Dermis microvascular lymphatic vessel endothelial cell (primary cell): Measurements from ENCODE around the gene GLIS1. TPM values are rescaled to one million over a fixed set of nuclear protein-coding genes. Genes with fewer than 3 reads are reported as not detected.

Experiments used
- DNase-seq, 2 donors: peaks; one replicate each; pipeline versions ENCODE4 v3.0.0 to v3.0.0-alpha.2; 2010; ENCODE audit warnings: low read depth in 2 of 2
- total RNA-seq: library from RNA; depleted of rRNA; stranded (reverse); fragments of >200 nt; gene quantifications from 2 replicates; pipeline ENCODE4 v1.2.1, GENCODE V29; 2014

The GLIS1 gene
- total RNA-seq, 1 donor from 2014 or later, result not detected

DNA sequence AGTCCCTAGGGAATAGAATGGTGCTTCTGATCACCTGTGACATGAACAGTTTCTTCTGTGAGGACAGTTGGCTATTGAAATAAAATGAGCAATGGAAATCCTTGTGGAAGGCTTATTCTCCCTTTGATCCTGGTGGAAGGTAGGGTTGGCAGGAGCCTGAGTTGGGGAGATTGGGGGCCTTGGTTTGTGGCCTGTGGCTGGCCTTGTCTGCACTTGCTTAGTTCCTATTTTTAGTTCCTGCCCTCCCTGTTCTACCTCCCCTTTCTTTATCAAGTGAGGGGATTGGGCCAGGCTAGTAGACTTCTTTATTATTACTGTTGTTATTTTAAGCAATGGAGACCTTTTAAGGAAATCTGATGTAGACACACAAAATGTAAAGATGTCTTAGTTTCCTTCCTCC is 271.6 kb downstream of the GLIS1 start:
- DNase-seq, result no peak

DNA sequence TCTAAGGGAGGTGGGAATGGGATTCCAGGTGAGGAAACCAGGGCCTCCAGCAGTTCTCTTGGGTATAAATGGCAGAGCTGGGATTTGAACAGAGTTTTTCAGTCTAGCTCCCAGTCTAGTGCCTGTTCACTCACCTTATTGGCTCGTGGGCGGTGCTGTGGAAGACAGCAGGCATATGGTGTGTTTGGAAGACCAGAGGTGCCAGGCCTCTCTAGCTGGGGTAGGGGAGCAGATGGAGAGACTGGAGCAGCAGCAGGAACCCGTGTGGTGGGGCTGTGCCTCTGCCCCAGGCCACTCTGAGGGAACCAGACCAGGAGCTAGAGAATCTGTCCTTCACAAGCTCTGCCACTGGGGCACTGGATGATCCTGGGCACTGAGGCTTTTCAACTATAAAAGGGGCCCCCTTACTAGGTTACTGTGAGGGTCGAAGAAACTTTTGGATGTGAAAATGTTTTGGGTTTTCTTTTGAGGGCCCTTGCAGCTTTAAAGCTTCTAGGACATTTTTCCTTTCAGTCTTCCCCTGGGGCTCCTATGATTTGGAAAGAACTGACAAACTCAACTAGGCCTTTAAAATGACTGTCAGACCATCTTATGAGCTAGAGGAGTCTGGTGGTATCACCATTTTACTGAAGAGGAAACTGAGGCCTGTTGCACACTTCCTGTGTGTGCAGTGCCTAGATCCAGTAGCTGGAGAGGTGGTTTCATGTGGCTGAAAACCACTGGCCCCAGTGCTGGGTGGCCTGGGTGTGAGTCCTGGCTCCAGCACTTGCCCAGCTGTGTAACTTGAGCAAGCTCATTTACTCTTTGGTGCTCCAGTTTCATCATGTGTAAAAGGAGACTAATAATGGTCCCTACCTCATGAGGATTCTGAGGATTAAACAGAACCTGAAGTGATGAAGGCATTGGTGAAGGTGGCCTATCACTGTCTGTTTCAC is 273.7 kb downstream of the GLIS1 start:
- DNase-seq, result no peak

DNA sequence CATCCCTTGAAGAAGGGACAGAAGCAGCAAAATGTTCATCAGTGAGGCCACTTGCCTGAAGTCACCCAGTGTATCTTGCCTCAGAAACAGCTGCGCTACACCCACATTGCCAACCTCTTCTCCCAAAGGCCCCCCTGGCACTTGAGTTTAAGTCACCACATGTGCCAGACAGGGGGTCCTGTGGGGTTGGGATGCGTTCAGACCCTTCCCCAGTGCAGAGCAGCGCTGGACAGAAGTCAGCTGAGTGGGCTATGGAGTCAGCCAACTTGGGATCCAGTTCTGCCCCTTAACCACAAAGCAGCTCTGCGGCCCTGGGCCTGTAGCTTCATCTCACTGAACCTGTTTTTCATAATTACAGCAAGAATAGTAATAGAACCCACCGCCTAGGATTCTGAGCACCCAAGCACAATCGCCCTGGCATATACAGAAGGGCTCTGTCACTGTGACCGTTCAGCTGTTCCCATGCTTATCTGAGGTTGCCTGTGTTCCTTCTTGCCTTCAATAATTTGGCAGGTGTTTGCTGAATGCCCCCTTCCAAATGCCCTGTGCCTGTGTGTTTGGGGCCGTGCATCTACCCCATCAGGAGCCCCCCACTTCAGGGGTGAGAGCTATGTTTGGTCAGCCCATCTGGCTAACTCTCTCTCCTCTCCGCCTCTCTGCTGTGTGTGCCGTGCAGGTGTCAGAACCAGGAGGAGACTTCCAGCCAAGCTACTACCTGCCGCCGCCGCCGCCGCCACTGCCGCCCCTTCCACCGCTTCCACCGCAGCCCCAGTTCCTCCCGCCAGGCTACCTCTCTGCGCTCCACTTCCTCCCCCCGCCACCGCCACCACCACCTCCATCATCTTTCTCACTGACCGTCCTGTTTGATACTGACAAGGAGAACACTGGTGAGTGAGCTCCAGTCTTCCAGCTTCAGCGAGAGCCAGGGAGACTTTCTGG is 274.7 kb downstream of the GLIS1 start:
- DNase-seq, result no peak

DNA sequence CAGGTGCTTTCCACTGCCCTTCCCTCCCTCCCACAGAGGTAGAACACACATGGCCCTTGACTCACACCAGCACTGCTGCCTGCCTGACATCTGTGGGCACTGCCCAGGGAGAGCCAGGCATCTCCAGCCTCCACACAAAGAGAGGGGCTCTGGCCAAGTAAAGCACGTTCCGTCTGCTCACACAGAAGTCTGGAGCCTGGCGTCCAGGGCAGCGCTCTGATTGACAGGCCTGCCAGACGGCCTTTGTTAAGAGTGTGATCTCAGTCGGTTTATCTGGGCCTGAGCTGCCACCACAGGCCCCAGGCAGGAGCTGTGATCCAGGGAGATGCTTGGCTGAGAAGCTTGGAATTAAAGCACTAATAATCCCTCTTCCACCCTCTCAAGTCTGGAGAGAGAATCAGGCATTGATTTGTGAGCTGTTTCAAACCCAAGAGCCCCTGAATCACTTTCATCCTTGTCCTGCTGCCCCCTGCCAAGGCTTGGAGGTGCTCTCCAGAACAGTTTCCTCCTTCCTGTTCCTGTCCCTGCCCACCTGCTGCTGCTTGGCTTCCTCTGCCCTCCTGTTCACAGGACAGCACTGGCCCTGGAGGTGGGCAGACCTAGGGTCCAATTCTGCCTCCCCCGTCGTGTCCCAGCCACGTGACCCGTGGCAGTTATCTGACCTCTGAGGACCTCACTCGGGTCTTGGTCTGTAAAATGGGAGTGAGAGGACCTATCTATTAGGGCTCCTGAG is 276.0 kb downstream of the GLIS1 start:
- DNase-seq, result no peak

DNA sequence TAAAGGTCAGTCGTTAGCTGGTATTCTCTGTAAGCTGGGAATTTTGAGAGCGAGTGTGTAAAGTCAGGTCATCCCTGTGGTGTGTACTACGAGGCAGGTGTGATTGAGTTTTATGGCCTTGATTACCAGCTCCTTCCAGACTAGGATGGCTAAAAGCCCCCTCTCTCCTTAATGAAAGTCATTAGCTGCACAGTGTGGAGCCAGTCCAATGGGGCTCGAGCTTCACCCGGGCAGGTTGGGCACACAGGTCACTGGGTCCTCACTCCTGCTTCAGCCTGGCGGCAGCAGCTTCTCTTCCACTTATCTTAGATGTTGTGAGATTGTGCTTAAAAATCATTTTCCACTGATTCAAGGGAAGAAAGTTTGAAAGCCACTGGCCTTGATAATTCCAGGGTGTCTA is 276.8 kb downstream of the GLIS1 start:
- no peak for DNase-seq

DNA sequence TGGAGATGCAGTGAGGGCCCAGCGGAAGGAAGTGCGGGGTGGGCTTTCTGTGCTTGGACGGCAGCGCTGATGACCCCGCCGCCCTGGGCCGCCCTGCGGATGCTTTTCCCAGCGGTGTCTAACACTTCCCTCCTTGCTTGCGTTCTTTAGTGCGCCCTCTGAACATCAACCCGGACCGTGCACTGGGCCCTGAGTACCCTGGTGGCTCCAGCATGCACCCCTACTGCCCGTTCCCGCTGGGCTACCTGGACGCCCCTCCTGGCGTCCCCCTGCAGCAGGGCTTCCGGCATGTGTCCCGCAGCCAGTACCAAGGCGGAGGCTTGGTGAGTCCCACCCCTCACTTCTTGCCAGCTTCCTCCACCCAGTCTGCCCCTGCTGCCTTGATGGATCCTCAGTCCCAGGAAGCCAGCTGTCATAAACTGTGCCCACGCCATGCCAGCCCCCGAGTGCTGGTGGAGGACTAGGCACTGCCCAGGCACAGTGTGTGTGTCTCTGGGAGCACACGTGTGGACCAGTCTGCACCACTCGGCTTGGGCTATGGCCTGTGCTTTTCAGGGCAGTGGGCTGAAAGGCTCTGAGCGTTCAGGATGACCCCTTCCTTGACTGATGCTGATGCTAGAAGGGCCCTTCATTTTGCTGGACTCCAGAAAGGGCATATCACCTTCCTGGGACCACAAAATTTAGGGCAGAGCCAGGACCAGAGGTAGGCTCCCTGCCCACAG is 277.5 kb downstream of the GLIS1 start:
- no peak for DNase-seq

DNA sequence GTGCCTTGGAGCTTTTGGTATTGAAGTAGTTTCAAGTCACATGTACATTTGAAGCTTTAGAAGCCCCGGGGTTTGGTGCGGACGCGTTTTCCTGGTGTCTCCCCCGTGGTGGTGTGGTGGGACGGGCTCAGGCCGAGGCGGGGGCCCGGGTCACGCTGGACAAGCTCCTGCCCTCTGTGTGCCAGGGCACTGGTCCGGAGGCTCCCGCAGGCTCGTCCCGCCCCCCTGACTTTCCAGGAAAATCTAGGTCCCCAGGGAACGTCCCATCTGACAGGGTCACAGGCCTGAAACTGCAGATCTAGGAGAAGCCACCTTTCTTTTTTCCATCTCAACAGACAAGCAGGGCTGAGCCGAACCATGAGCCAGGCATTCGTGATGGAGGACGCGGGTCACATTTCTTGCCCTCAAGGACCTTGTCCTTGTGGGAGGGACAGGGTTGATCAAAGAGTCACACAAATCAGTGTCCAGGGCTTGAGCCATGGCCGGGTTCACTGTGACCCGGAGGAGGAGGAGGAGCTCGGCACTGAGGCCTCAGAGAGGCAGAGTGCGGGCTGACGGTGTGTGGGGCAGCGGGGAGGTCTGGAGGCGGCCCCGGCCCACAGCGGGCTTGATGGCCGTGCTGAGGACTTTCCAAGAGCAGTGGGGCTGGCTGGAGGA is 278.2 kb downstream of the GLIS1 start:
- no peak for DNase-seq

DNA sequence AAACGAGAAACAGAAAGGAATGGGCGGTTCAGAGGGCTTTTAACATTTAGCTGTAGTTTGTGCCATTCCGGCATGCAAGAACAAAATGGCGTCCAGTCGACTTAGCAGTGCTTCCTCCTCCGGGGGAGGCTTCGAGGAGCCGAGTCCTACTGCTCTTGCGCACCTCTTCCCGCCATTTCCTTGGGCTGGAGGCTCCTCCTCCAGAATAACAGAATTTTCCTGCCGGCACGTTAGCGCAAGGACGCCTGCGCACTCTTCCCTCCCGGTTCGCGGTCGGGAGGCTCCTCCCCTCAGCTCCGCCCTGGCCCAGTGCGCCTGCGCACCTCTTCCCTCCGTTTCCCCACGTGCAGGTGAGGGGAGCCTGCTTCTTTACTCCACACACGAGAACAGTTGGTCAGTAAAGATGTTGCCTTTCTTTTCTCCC is 278.7 kb downstream of the GLIS1 start:
- DNase-seq, result no peak

DNA sequence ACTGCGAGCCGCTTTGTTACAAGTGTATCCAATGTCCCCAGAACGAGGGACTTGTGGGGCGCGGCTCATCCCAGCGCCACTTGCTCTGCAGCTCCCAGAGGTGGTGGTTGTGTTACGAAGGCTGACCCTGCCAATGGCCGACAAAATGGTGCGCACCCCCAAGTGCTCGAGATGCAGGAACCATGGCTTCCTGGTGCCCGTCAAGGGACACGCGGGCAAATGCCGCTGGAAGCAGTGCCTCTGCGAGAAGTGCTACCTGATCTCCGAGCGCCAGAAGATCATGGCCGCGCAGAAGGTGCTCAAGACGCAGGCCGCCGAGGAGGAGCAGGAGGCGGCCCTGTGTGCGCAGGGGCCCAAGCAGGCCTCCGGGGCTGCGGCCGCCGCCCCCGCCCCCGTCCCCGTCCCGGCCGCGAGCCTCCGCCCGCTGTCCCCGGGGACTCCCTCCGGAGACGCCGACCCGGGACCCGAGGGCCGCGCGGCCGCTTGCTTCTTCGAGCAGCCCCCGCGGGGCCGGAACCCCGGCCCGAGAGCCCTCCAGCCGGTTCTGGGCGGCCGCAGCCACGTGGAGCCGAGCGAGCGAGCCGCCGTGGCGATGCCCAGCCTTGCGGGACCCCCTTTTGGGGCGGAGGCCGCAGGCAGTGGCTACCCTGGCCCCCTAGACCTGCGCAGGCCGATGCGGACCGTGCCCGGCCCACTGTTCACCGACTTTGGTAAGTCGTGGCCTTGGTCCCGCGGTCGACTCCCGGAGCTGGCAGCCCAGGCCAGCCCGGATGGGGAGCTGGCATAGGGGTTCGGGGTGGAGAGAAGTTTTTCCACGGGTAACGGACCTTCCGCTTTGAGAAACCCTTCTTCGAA is 279.4 kb downstream of the GLIS1 start, which contains the start of gene DMRTB1:
TSS of gene DMRTB1 (plus strand) at position 79 of the 855 bp plus-strand sequence. CDS start at position 134, 55 bp downstream.
- no peak for DNase-seq

DNA sequence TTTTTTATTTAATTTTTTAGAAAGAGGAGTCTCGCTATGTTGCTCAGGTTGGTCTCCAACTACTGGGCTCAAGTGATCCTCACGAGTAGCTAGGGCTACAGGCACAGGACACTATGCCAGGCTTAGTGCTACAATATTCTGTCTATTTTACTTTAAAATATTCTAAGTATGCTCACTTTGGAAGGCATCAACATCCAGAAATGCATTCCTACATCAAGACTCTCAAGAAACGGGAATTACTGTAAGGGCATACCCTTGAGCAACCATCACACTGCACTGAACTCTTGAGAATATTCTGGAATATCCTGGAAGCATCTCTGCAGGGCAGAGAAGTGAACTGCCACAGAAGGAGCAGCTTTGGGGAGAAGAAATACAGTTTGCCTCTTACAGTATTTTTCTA is 280.3 kb downstream of the GLIS1 start:
- no peak for DNase-seq

Other genes with a start within 250 kb of the GLIS1 start
- gene NDC1, start 99.1 kb upstream of the GLIS1 start, total RNA-seq, result 13.7 and 23.1 TPM in 2 replicates
- 11.6 and 15.3 TPM in 2 replicates for gene YIPF1, start 150.6 kb upstream of the GLIS1 start, total RNA-seq
- not detected in 2 replicates for gene DIO1, start 155.0 kb upstream of the GLIS1 start, total RNA-seq
- 10.5 and 14.5 TPM in 2 replicates for gene IFT25, start 206.5 kb upstream of the GLIS1 start, total RNA-seq
- gene LRRC42, start 207.2 kb upstream of the GLIS1 start, total RNA-seq, result 18.2 and 24.1 TPM in 2 replicates